ENCODE measurements around the gene ACKR2.

- TF ChIP-seq CTCF (IDR thresholded peaks at IDR 0.05; ENCODE audit: low read depth, low read length, poor library complexity, severe bottlenecking) (no peak), EZH2phosphoT487 (IDR thresholded peaks at IDR 0.05; ENCODE audit: borderline replicate concordance, low read length) (no peak)
Observed at GRCh38 chr3:42871592-42872196, 62.4 kb downstream of the ACKR2 start.

All from DOHH2 (cell line).